ENCODE data around the gene PAX9.

PAX9 gene

GRCh38 chr14:36653962-36654793, 7.5 kb upstream of the PAX9 start:
- DNase-seq: no peak
- H3K4me2 ChIP-seq (ENCODE audit: insufficient read depth, low read length): no peak overlapping the region

GRCh38 chr14:36654794-36655381, 6.8 kb upstream of the PAX9 start:
- no peak for DNase-seq
- TF ChIP-seq EZH2 (IDR thresholded peaks at IDR 0.05; ENCODE audit: borderline replicate concordance, low read depth, low read length, severe bottlenecking): no peak
- TF ChIP-seq CTCF (IDR thresholded peaks at IDR 0.05; ENCODE audit: borderline replicate concordance, extremely low read depth, low read length, poor library complexity, severe bottlenecking): no peak
- no peak overlapping the region for H2AFZ ChIP-seq (ENCODE audit: low read depth, low read length)
- H3K9ac ChIP-seq (ENCODE audit: low read depth, low read length): no peak overlapping the region
- no peaks in the 10 kb centered on the region for H3K27me3 ChIP-seq (ENCODE audit: insufficient read depth, low read length, poor library complexity)
- H3K9me3 ChIP-seq (ENCODE audit: insufficient read depth, low read length, severe bottlenecking): peaks cover 14% of the 10 kb centered on the region
- no peak for ATAC-seq (ENCODE audit: insufficient read depth, low read depth)
- no peak overlapping the region for H3K4me2 ChIP-seq (ENCODE audit: insufficient read depth, low read length)
- no peaks in the 10 kb centered on the region for H3K79me2 ChIP-seq (ENCODE audit: insufficient read depth, low read length)
- no peaks in the 10 kb centered on the region for H4K20me1 ChIP-seq (ENCODE audit: insufficient read depth, low read length)
- no peaks in the 10 kb centered on the region for H3K4me1 ChIP-seq (ENCODE audit: insufficient read depth, low read length)
- no peak overlapping the region for H3K4me3 ChIP-seq (ENCODE audit: low read depth in 1 of 2, low read length in 2 of 2)
- H3K27ac ChIP-seq (ENCODE audit: low read length): no peak overlapping the region
- no peaks in the 10 kb centered on the region for H3K36me3 ChIP-seq (ENCODE audit: insufficient read depth, low read length)

More at GRCh38 chr14:36653962-36654793, 7.5 kb upstream of the PAX9 start:
- Histone ChIP-seq H3K4me3 (ENCODE audit: low read depth in 1 of 2, low read length in 2 of 2) (no peak overlapping the region), H3K9ac (ENCODE audit: low read depth, low read length) (no peak overlapping the region), H3K36me3 (ENCODE audit: insufficient read depth, low read length) (no peaks in the 10 kb centered on the region), H3K27me3 (ENCODE audit: insufficient read depth, low read length, poor library complexity) (no peaks in the 10 kb centered on the region), H4K20me1 (ENCODE audit: insufficient read depth, low read length) (no peaks in the 10 kb centered on the region), H2AFZ (ENCODE audit: low read depth, low read length) (no peak overlapping the region), H3K27ac (ENCODE audit: low read length) (no peak overlapping the region), H3K9me3 (ENCODE audit: insufficient read depth, low read length, severe bottlenecking) (peaks cover 14% of the 10 kb centered on the region), H3K79me2 (ENCODE audit: insufficient read depth, low read length) (no peaks in the 10 kb centered on the region), H3K4me1 (ENCODE audit: insufficient read depth, low read length) (no peaks in the 10 kb centered on the region)
- TF ChIP-seq CTCF (IDR thresholded peaks at IDR 0.05; ENCODE audit: borderline replicate concordance, extremely low read depth, low read length, poor library complexity, severe bottlenecking): no peak
- no peak for TF ChIP-seq EZH2 (IDR thresholded peaks at IDR 0.05; ENCODE audit: borderline replicate concordance, low read depth, low read length, severe bottlenecking)
- no peak for ATAC-seq (ENCODE audit: insufficient read depth, low read depth)

GRCh38 chr14:36655571-36655962, 6.1 kb upstream of the PAX9 start:
- ATAC-seq (ENCODE audit: insufficient read depth, low read depth): no peak
- Histone ChIP-seq H3K4me2 (ENCODE audit: insufficient read depth, low read length) (no peak overlapping the region), H3K79me2 (ENCODE audit: insufficient read depth, low read length) (no peaks in the 10 kb centered on the region), H2AFZ (ENCODE audit: low read depth, low read length) (no peak overlapping the region), H3K27me3 (ENCODE audit: insufficient read depth, low read length, poor library complexity) (no peaks in the 10 kb centered on the region), H3K27ac (ENCODE audit: low read length) (no peak overlapping the region), H3K36me3 (ENCODE audit: insufficient read depth, low read length) (no peaks in the 10 kb centered on the region), H3K9me3 (ENCODE audit: insufficient read depth, low read length, severe bottlenecking) (peaks cover 14% of the 10 kb centered on the region), H3K4me3 (ENCODE audit: low read depth in 1 of 2, low read length in 2 of 2) (no peak overlapping the region), H4K20me1 (ENCODE audit: insufficient read depth, low read length) (no peaks in the 10 kb centered on the region), H3K4me1 (ENCODE audit: insufficient read depth, low read length) (no peaks in the 10 kb centered on the region), H3K9ac (ENCODE audit: low read depth, low read length) (no peak overlapping the region)
- TF ChIP-seq CTCF (IDR thresholded peaks at IDR 0.05; ENCODE audit: borderline replicate concordance, extremely low read depth, low read length, poor library complexity, severe bottlenecking): no peak
- no peak for TF ChIP-seq EZH2 (IDR thresholded peaks at IDR 0.05; ENCODE audit: borderline replicate concordance, low read depth, low read length, severe bottlenecking)
- no peak for DNase-seq
